Neural crest cell (in vitro differentiated cells): ENCODE results near the gene SERPINA5. TPM values are rescaled to one million over a fixed set of nuclear protein-coding genes. Genes with fewer than 3 reads are reported as not detected.

ENCODE experiments used
- DNase-seq: peaks from one replicate; pipeline ENCODE4 v3.0.0; 2021; ENCODE audit warnings: low read depth, mixed read lengths, low spot score
- H3K27ac Mint-ChIP-seq: one replicate; pipeline ENCODE4 v1.8.0; 2021; ENCODE audit warnings: mild to moderate bottlenecking, mixed read lengths; ENCODE audit not compliant: unreplicated experiment
- H3K27me3 Mint-ChIP-seq: 2 replicates; pipeline ENCODE4 v1.8.0; 2021; ENCODE audit warnings: low read depth, mild to moderate bottlenecking, mixed read lengths
- H3K36me3 Mint-ChIP-seq: 2 replicates; pipeline ENCODE4 v1.8.0; 2021; ENCODE audit warnings: low read depth, mild to moderate bottlenecking, mixed read lengths
- H3K4me1 Mint-ChIP-seq: 2 replicates; pipeline ENCODE4 v1.8.0; 2021; ENCODE audit warnings: mixed read lengths
- H3K4me3 Mint-ChIP-seq: one replicate; pipeline ENCODE4 v1.8.0; 2021; ENCODE audit warnings: mild to moderate bottlenecking, mixed read lengths
- H3K9me3 Mint-ChIP-seq: 2 replicates; pipeline ENCODE4 v1.8.0; 2021; ENCODE audit warnings: mixed read lengths
- CTCF ChIP-seq: fragments of 200-600 bp; sonication (generic); conservative IDR thresholded peaks from 2 replicates; pipeline ENCODE4 v1.5.0; 2021; ENCODE audit warnings: antibody characterized with exemption, mild to moderate bottlenecking
- total RNA-seq: library from RNA; stranded (reverse); gene quantifications from 2 replicates; pipeline ENCODE4 v1.2.1, GENCODE V29; 2021

The SERPINA5 gene
- total RNA-seq, 1 donor from 2014 or later = 1.0 TPM

GRCh38 chr14:94548131-94548998 lies 32.9 kb upstream of the SERPINA5 start:
- H3K27ac Mint-ChIP-seq = no peak overlapping the region
- H3K36me3 Mint-ChIP-seq = no peaks in the 10 kb centered on the region
- H3K9me3 Mint-ChIP-seq = peaks cover 4% of the 10 kb centered on the region
- no peak for TF ChIP-seq CTCF
- peaks cover 10% of the 10 kb centered on the region for H3K4me1 Mint-ChIP-seq
- peaks cover 34% of the 10 kb centered on the region for H3K27me3 Mint-ChIP-seq
- no peak for DNase-seq
- no peak overlapping the region for H3K4me3 Mint-ChIP-seq

GRCh38 chr14:94548999-94549985 lies 31.9 kb upstream of the SERPINA5 start:
- Mint-ChIP-seq H3K36me3 (no peaks in the 10 kb centered on the region), H3K9me3 (peaks cover 4% of the 10 kb centered on the region), H3K27me3 (peaks cover 38% of the 10 kb centered on the region), H3K4me3 (no peak overlapping the region), H3K27ac (no peak overlapping the region), H3K4me1 (peaks cover 10% of the 10 kb centered on the region)
- TF ChIP-seq CTCF = peak; percentile 93
- peak; percentile 94 for DNase-seq

- H3K4me1 Mint-ChIP-seq = peaks cover 10% of the 10 kb centered on the region
- no peak for TF ChIP-seq CTCF
- H3K27ac Mint-ChIP-seq = no peak overlapping the region
- H3K27me3 Mint-ChIP-seq = peaks cover 42% of the 10 kb centered on the region
- DNase-seq = no peak
- no peaks in the 10 kb centered on the region for H3K36me3 Mint-ChIP-seq
- H3K9me3 Mint-ChIP-seq = peaks cover 4% of the 10 kb centered on the region
- H3K4me3 Mint-ChIP-seq = no peak overlapping the region
These were observed 31.2 kb upstream of the SERPINA5 start for GRCh38 chr14:94550041-94550440.

- peaks cover 4% of the 10 kb centered on the region for H3K9me3 Mint-ChIP-seq
- H3K4me3 Mint-ChIP-seq = no peak overlapping the region
- peaks cover 33% of the 10 kb centered on the region for H3K27me3 Mint-ChIP-seq
- H3K27ac Mint-ChIP-seq = no peak overlapping the region
- no peak for TF ChIP-seq CTCF
- no peaks in the 10 kb centered on the region for H3K36me3 Mint-ChIP-seq
- no peaks in the 10 kb centered on the region for H3K4me1 Mint-ChIP-seq
- DNase-seq = no peak
These were observed 25.2 kb upstream of the SERPINA5 start for GRCh38 chr14:94555991-94556390.

GRCh38 chr14:94557327-94557726 lies 23.9 kb upstream of the SERPINA5 start:
- Mint-ChIP-seq H3K27me3 (peaks cover 19% of the 10 kb centered on the region), H3K4me1 (no peaks in the 10 kb centered on the region), H3K27ac (no peak overlapping the region), H3K36me3 (no peaks in the 10 kb centered on the region), H3K9me3 (peaks cover 3% of the 10 kb centered on the region), H3K4me3 (no peak overlapping the region)
- no peak for DNase-seq
- TF ChIP-seq CTCF = no peak
